Right lobe of liver (tissue), 6 donors: ENCODE measurements around the gene AKAP7. TPM values are rescaled to one million over a fixed set of nuclear protein-coding genes. Genes with fewer than 3 reads are reported as not detected.
A peak's percentile ranks its signal among the peaks of the same experiment; 100 is the strongest.
"Not testable (repeated sequence)": the region's sequence is repeated elsewhere in the genome, so short reads cannot be mapped to it uniquely, and the experiment has no call there.

ENCODE experiments used
- ATAC-seq, 4 donors: fragments of 200-7000 bp; cut with Tn5 transposase; one replicate each; pipeline ENCODE4 v1.9.1; 2020; ENCODE audit warnings: mild to moderate bottlenecking in 4 of 4, moderate library complexity in 4 of 4
- DNase-seq, 3 donors: peaks; one replicate each; pipeline ENCODE4 v3.0.0-alpha.2; 2020
- H3K27ac ChIP-seq, 3 donors: fragments of 200-600 bp; one replicate each; pipeline ENCODE4 v1.8.0; 2022
- H3K27me3 ChIP-seq, 2 donors: fragments of 200-600 bp; one replicate each; pipeline ENCODE4 v1.8.0; 2022
- H3K36me3 ChIP-seq, 4 donors: fragments of 200-600 bp; sonication (generic) in 1 of 4; one replicate each; pipeline versions ENCODE4 v1.5.1 to v1.8.0; 2017 to 2022; ENCODE audit warnings: control low read depth in 1 of 4
- H3K4me1 ChIP-seq, 4 donors: fragments of 200-600 bp; sonication (generic) in 1 of 4; one replicate each; pipeline versions ENCODE4 v1.5.1 to v1.8.0; 2017 to 2022; ENCODE audit warnings: control low read depth in 1 of 4
- H3K4me3 ChIP-seq, 3 donors: fragments of 200-600 bp; one replicate each; pipeline ENCODE4 v1.8.0; 2022
- H3K9me3 ChIP-seq, 4 donors: fragments of 200-600 bp; sonication (generic) in 1 of 4; one replicate each; pipeline versions ENCODE4 v1.5.1 to v1.8.0; 2017 to 2022; ENCODE audit warnings: control low read depth in 1 of 4
- POLR2A ChIP-seq: fragments of 450-650 bp; IDR thresholded peaks from one replicate; pipeline ENCODE4 v1.6.1; 2017; ENCODE audit warnings: antibody characterized with exemption, mild to moderate bottlenecking
- WGBS: methylation state at CpG from one replicate; pipeline ENCODE4 v1.1.6; 2018; ENCODE audit warnings: low coverage, low lambda C conversion rate; ENCODE audit not compliant: insufficient coverage; ENCODE audit errors: missing lambda C conversion rate; 5-methylcytosine and 5-hydroxymethylcytosine counted together
- intact Hi-C, 2 donors: fragments of 100-400 bp; cut with DNase I; formaldehyde crosslinking; loops; one replicate each; pipeline versions ENCODE4 v1.11.2 to v1.14.1; 2022
- long read RNA-seq: library from polyadenylated mRNA; unstranded; transcript quantifications from one replicate; pipeline ENCODE4 v2.0.0, GENCODE V29; 2019
- total RNA-seq, 6 experiments: library from RNA; depleted of rRNA in 2 of 6; stranded (reverse); fragments of >200 nt in 2 of 6; fragmentation: NEBNext Ultra II Directional in 3 of 6; extraction: Animal tissue kit (Norgen Biotek cat#: 25700) in 3 of 6; gene quantifications; one replicate each; pipeline versions ENCODE4 v1.1.0 to v1.2.4, GENCODE V29; 2016 to 2023
- TF ChIP-seq, protein P1 (sequence below), 4 donors: fragments of 200-600 bp in 3 of 4; fragments of 450-650 bp in 1 of 4; IDR thresholded peaks; one replicate each; pipeline versions ENCODE4 v1.5.1 to v1.8.0; 2016 to 2022; ENCODE audit warnings: antibody characterized with exemption in 4 of 4, mild to moderate bottlenecking in 2 of 4
- donor health status: DM: no; HTN: yes; CAD: no.
- donor health status: DM: no; HTN: no; CAD: no.
- donor health status: DM: no; HTN: no; CAD: no.
- donor health status: DM: no; HTN: yes; CAD: no.
- donor health status: DM: no; HTN: yes; CAD: no.

The AKAP7 gene
- total RNA-seq, result 10 to 100 TPM in 4 of 6 experiments, 1 to 10 TPM in 2; 8.6 to 16.3 (median 12.6) TPM
- long read RNA-seq, partial matches to known transcripts, result 2 of 3 reads
- long read RNA-seq, other reads (novel, unspliced or antisense), result 0 of 3 reads

DNA sequence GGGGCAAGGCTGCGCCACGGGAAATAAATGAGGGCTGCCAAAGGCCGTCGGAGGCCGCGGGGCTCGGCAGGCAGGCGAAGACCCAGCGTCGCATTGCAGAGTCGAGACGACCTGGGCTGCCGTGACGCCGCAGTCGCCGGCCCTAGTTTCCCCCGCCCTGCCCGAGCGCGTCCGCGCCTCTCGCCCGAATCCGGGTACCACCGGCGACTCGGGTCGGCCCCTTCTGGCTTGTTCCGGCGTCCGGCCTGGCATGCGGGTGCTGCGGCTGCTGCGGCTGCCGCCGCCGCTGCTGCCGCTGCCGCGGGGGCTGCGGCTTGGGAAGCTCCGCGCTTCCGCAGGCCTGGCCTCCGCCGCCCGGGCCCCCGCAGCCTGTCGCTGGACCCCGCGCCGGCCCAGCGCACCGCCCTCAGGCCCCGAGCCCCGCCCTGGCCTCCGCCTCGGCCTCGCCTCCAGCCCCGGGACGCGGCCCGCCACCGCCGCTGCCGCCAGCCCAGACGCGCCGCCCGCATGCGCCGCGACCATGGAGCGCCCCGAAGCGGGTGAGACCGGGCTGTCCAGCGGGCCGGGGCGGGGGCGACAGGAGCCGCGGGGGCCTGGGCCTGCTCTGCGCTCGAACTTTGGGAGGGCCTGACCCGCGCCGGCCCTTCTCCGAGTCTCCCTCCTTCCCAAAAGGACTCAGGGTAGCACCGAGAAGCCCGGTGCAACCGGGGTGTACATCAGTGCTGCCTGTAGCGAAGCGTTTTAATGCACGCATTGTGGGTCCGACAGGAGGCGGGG lies at the start of gene AKAP7:
AKAP7 (plus strand) TSS at position 224 of the 777 bp plus-strand sequence; CDS start at position 521, 297 bp downstream.
- ATAC-seq, result peak; percentile 78 to 93 (median 86)
- DNase-seq, result peak; percentile 83 to 84 (median 83)
- H3K4me3 ChIP-seq, result peak within 1 kb of the TSS; percentile 82 to 85 (median 83)
- peak within 1 kb of the TSS; percentile 90 to 95 (median 93) for H3K27ac ChIP-seq
- TF ChIP-seq, protein P1, sequence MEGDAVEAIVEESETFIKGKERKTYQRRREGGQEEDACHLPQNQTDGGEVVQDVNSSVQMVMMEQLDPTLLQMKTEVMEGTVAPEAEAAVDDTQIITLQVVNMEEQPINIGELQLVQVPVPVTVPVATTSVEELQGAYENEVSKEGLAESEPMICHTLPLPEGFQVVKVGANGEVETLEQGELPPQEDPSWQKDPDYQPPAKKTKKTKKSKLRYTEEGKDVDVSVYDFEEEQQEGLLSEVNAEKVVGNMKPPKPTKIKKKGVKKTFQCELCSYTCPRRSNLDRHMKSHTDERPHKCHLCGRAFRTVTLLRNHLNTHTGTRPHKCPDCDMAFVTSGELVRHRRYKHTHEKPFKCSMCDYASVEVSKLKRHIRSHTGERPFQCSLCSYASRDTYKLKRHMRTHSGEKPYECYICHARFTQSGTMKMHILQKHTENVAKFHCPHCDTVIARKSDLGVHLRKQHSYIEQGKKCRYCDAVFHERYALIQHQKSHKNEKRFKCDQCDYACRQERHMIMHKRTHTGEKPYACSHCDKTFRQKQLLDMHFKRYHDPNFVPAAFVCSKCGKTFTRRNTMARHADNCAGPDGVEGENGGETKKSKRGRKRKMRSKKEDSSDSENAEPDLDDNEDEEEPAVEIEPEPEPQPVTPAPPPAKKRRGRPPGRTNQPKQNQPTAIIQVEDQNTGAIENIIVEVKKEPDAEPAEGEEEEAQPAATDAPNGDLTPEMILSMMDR (IDR thresholded peaks at IDR 0.05), result no peak
- peak; percentile 88 for TF ChIP-seq POLR2A
- no peaks in the 10 kb centered on the region for H3K9me3 ChIP-seq
- intact Hi-C loops, result no loop called here
- H3K36me3 ChIP-seq, result no peaks in the 10 kb centered on the region
- 0% methylated on average over 24 of the region's 99 CpGs for WGBS
- H3K4me1 ChIP-seq, result peaks cover 0 to 19% (median 0%) of the 10 kb centered on the region in 4 donors
- no peaks in the 10 kb centered on the region for H3K27me3 ChIP-seq

DNA sequence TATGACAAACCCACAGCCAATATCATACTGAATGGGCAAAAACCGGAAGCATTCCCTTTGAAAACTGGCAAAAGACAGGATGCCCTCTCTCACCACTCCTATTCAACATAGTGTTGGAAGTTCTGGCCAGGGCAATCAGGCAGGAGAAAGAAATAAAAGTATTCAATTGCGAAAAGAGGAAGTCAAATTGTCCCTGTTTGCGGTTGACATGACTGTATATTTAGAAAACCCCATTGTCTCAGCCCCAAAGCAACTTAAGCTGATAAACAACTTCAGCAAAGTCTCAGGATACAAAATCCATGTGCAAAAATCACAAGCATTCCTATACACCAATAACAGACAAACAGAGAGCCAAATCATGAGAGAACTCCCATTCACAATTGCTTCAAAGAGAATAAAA lies 44.9 kb upstream of the AKAP7 start:
- intact Hi-C loops, H3K4me3 ChIP-seq, ATAC-seq, H3K4me1 ChIP-seq, H3K27ac ChIP-seq, H3K36me3 ChIP-seq, DNase-seq, H3K9me3 ChIP-seq, H3K27me3 ChIP-seq: not testable (repeated sequence)
- WGBS, result 47% methylated on average over 2 of the region's 3 CpGs

DNA sequence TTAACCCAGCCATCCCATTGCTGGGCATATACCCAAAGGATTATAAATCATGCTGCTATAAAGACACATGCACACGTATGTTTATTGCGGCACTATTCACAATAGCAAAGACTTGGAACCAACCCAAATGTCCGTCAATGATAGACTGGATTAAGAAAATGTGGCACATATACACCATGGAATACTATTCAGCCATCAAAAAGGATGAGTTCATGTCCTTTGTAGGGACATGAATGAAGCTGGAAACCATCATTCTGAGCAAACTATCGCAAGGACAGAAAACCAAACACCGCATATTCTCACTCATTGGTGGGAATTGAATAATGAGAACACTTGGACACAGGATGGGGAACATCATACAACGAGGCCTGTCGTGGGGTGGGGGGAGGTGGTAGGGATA lies 43.3 kb upstream of the AKAP7 start:
- H3K27ac ChIP-seq, H3K27me3 ChIP-seq, H3K4me3 ChIP-seq, H3K36me3 ChIP-seq, H3K4me1 ChIP-seq, DNase-seq, intact Hi-C loops, ATAC-seq, H3K9me3 ChIP-seq: not testable (repeated sequence)
- 89% methylated on average over 7 of the region's 7 CpGs for WGBS

DNA sequence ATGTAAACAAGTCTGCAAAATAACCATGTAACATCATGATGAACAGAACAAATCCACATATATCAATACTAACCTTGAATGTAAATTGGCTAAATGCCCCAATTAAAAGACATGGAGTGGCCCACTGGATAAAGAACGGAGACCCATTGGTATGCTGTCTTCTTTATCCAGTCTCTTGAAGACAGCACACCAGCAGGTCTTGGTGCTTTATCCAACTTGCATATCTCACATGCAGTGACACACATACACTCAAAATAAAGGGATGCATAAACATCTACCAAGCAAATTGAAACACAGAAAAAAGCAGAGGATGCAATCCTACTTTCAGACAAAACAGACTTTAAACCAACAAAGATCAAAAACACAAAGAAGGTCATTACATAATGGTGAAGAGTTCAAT lies 41.9 kb upstream of the AKAP7 start:
- no peaks in the 10 kb centered on the region for H3K4me1 ChIP-seq
- H3K27ac ChIP-seq, result no peak overlapping the region
- DNase-seq, result no peak
- no peaks in the 10 kb centered on the region for H3K36me3 ChIP-seq
- 88% methylated on average over 1 of the region's 1 CpG for WGBS
- no peak for ATAC-seq
- intact Hi-C loops, result no loop called here
- TF ChIP-seq, protein P1 (IDR thresholded peaks at IDR 0.05), result no peak
- TF ChIP-seq POLR2A, result no peak
- no peaks in the 10 kb centered on the region for H3K27me3 ChIP-seq
- H3K4me3 ChIP-seq, result no peak overlapping the region
- H3K9me3 ChIP-seq, result no peaks in the 10 kb centered on the region

DNA sequence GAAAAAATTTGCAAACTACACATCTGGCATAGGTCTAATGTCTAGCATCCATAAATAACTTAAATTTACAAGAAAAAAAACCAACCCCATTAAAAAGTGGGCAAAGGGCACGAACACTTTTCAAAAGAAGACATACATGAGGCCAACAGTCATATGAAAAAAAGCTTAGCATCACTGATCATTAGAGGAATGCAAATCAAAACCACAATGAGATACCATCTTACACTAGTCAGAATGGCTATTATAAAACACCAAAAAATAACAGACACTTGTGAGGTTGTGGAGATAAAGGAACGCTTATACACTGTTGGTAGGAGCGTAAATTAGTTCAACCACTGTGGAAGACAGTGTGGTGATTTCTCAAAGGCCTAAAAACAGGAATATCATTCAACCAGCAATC lies 38.5 kb upstream of the AKAP7 start:
- intact Hi-C loops, result no loop called here
- TF ChIP-seq, protein P1 (IDR thresholded peaks at IDR 0.05), result no peak
- no peak for TF ChIP-seq POLR2A
- Histone ChIP-seq H3K27ac (no peak overlapping the region), H3K27me3 (no peaks in the 10 kb centered on the region), H3K36me3 (no peaks in the 10 kb centered on the region), H3K4me1 (no peaks in the 10 kb centered on the region), H3K4me3 (no peak overlapping the region), H3K9me3 (no peaks in the 10 kb centered on the region)
- DNase-seq (no peak), ATAC-seq (no peak)
- WGBS, result no CpG with 5 or more reads among the region's 3 CpGs
